Measurements from ENCODE around the gene PSD4. TPM values are rescaled to one million over a fixed set of nuclear protein-coding genes. Genes with fewer than 3 reads are reported as not detected.

The PSD4 gene
- total RNA-seq, 1 experiment from 2014 or later: 9.6 TPM

GRCh38 chr2:113178069-113178746 lies 4.4 kb downstream of the PSD4 start:
- Mint-ChIP-seq H3K27me3 (ENCODE audit: insufficient read depth, unreplicated experiment) (no peaks in the 10 kb centered on the region), H3K4me3 (ENCODE audit: unreplicated experiment) (no peak overlapping the region), H3K36me3 (ENCODE audit: insufficient read depth, unreplicated experiment) (peaks cover 10% of the 10 kb centered on the region), H3K4me1 (ENCODE audit: insufficient read depth, unreplicated experiment) (no peaks in the 10 kb centered on the region), H3K27ac (ENCODE audit: low read depth, unreplicated experiment) (no peak overlapping the region), H3K9me3 (ENCODE audit: unreplicated experiment) (no peaks in the 10 kb centered on the region)
- no TSS peak for BruUV-seq (replicated peaks)
- intact Hi-C loops (cut with micrococcal nuclease): no loop called here
- DNase-seq (ENCODE audit: unreplicated experiment): no peak
- POLR2A ChIA-PET: no interaction called here
- CTCF ChIA-PET: interaction anchor here (1.1 kb wide), 1 partner anchor 20 kb away, joined by 3 read pairs; no protein-coding TSS in a partner anchor
- TF ChIP-seq CTCF (IDR thresholded peaks at IDR 0.05; ENCODE audit: unreplicated experiment): no peak

- no peak for TF ChIP-seq CTCF (IDR thresholded peaks at IDR 0.05; ENCODE audit: unreplicated experiment)
- CTCF ChIA-PET: interaction anchor here (1.1 kb wide), 1 partner anchor 19 kb away, joined by 3 read pairs; no protein-coding TSS in a partner anchor
- Mint-ChIP-seq H3K9me3 (ENCODE audit: unreplicated experiment) (no peaks in the 10 kb centered on the region), H3K4me1 (ENCODE audit: insufficient read depth, unreplicated experiment) (no peaks in the 10 kb centered on the region), H3K27me3 (ENCODE audit: insufficient read depth, unreplicated experiment) (no peaks in the 10 kb centered on the region), H3K27ac (ENCODE audit: low read depth, unreplicated experiment) (no peak overlapping the region), H3K4me3 (ENCODE audit: unreplicated experiment) (no peak overlapping the region), H3K36me3 (ENCODE audit: insufficient read depth, unreplicated experiment) (peaks cover 10% of the 10 kb centered on the region)
- intact Hi-C loops (cut with micrococcal nuclease): no loop called here
- no peak for DNase-seq (ENCODE audit: unreplicated experiment)
- POLR2A ChIA-PET: no interaction called here
- no TSS peak for BruUV-seq (replicated peaks)
These were observed 5.1 kb downstream of the PSD4 start for GRCh38 chr2:113178891-113179290.

- ChIA-PET CTCF (interaction anchor here (0.6 to 0.9 kb wide), 3 partner anchors 14 to 191 kb away, joined by 3 read pairs; no protein-coding TSS in a partner anchor), POLR2A (no interaction called here)
- H3K9me3 Mint-ChIP-seq (ENCODE audit: unreplicated experiment): no peaks in the 10 kb centered on the region
- DNase-seq (ENCODE audit: unreplicated experiment): no peak
- H3K36me3 Mint-ChIP-seq (ENCODE audit: insufficient read depth, unreplicated experiment): peaks cover 10% of the 10 kb centered on the region
- no peak for TF ChIP-seq CTCF (IDR thresholded peaks at IDR 0.05; ENCODE audit: unreplicated experiment)
- H3K27me3 Mint-ChIP-seq (ENCODE audit: insufficient read depth, unreplicated experiment): no peaks in the 10 kb centered on the region
- no peaks in the 10 kb centered on the region for H3K4me1 Mint-ChIP-seq (ENCODE audit: insufficient read depth, unreplicated experiment)
- no peak overlapping the region for H3K27ac Mint-ChIP-seq (ENCODE audit: low read depth, unreplicated experiment)
- H3K4me3 Mint-ChIP-seq (ENCODE audit: unreplicated experiment): no peak overlapping the region
- BruUV-seq (replicated peaks): no TSS peak
- intact Hi-C loops (cut with micrococcal nuclease): no loop called here
These were observed 5.8 kb downstream of the PSD4 start for GRCh38 chr2:113179446-113180045.

- no peak overlapping the region for H3K27ac Mint-ChIP-seq (ENCODE audit: low read depth, unreplicated experiment)
- H3K27me3 Mint-ChIP-seq (ENCODE audit: insufficient read depth, unreplicated experiment): no peaks in the 10 kb centered on the region
- no peaks in the 10 kb centered on the region for H3K9me3 Mint-ChIP-seq (ENCODE audit: unreplicated experiment)
- peaks cover 10% of the 10 kb centered on the region for H3K36me3 Mint-ChIP-seq (ENCODE audit: insufficient read depth, unreplicated experiment)
- H3K4me3 Mint-ChIP-seq (ENCODE audit: unreplicated experiment): no peak overlapping the region
- H3K4me1 Mint-ChIP-seq (ENCODE audit: insufficient read depth, unreplicated experiment): no peaks in the 10 kb centered on the region
- POLR2A ChIA-PET: no interaction called here
- CTCF ChIA-PET: interaction anchor here (0.6 to 1.6 kb wide), 4 partner anchors 14 to 190 kb away, joined by 3 to 8 read pairs (median 3); no protein-coding TSS in a partner anchor
- intact Hi-C loops (cut with micrococcal nuclease): no loop called here
- DNase-seq (ENCODE audit: unreplicated experiment): no peak
- TF ChIP-seq CTCF (IDR thresholded peaks at IDR 0.05; ENCODE audit: unreplicated experiment): no peak
- BruUV-seq (replicated peaks): no TSS peak
These were observed 6.6 kb downstream of the PSD4 start for GRCh38 chr2:113180131-113180946.
